Muscle of back (tissue), 11 donors: ENCODE data around the gene HSF2BP. TPM values are rescaled to one million over a fixed set of nuclear protein-coding genes. Genes with fewer than 3 reads are reported as not detected.
A peak's percentile ranks its signal among the peaks of the same experiment; 100 is the strongest.
"Not testable (repeated sequence)": the region's sequence is repeated elsewhere in the genome, so short reads cannot be mapped to it uniquely, and the experiment has no call there.

ENCODE experiments used
- DNase-seq, 3 donors: peaks; one replicate each; pipeline versions ENCODE4 v3.0.0 to v3.0.0-alpha.2; 2013
- polyA plus RNA-seq, 10 donors: library from polyadenylated mRNA; unstranded; fragments of 120-200 nt; gene quantifications; one replicate each; pipeline ENCODE4 v1.2.1, GENCODE V29; 2013; ENCODE audit not compliant: insufficient read length in 10 of 10

Gene HSF2BP
- polyA plus RNA-seq, 10 donors = 0.25 to 1.2 (median 0.84) TPM

- no peak for DNase-seq
Observed at GRCh38 chr21:43597540-43598250, 61.6 kb downstream of the HSF2BP start.

- DNase-seq = no peak
Observed at GRCh38 chr21:43597052-43597451, 62.2 kb downstream of the HSF2BP start.

GRCh38 chr21:43596616-43597015 is 62.7 kb downstream of the HSF2BP start:
- no peak for DNase-seq

- not testable (repeated sequence) for DNase-seq
Observed at GRCh38 chr21:43595769-43596168, 63.5 kb downstream of the HSF2BP start.

DNA sequence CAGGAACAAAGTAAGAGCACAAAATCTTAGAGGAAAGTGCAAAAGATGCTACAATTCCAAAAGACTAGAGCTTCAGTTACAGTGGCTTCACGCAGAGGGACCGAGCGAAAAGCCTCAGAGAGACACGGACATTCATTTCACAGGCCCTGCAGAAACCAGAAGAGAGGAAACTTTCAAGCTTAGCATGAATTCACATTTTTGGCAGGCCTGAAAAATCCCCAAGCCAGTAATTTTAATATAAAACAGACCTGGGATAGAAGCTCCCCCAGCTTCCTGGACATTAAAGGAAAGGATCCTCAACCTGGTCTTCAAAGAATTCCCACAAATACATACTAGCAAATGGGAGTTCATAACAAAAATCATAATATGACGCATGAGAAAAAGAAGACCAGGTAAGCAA is 66.2 kb downstream of the HSF2BP start:
- peak in 1 of 3 donors; percentile 57 for DNase-seq

- DNase-seq = no peak
Observed at GRCh38 chr21:43591571-43591970, 67.7 kb downstream of the HSF2BP start.

DNA sequence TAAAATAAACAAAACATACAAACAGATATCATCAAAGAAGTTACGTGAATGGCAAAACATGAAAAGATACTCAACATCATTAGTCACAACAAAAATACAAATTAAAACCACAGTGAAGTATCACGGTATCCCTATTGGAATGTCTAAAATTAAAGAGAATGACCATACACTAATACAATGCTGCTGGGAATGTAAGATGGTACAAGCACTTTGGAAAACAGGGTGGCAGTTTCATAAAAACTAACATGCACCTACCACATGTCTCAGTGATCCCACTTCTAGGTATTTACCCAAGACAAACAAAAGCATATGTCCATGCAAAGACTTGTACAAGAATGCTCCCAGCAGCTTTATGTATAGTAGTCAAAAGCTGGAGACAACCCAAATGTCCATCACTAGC is 69.1 kb downstream of the HSF2BP start:
- no peak for DNase-seq

- no peak for DNase-seq
Observed at GRCh38 chr21:43588957-43589356, 70.3 kb downstream of the HSF2BP start.

- peak; percentile 65 to 98 (median 83) for DNase-seq
Observed at GRCh38 chr21:43585924-43586413, 73.3 kb downstream of the HSF2BP start.

DNA sequence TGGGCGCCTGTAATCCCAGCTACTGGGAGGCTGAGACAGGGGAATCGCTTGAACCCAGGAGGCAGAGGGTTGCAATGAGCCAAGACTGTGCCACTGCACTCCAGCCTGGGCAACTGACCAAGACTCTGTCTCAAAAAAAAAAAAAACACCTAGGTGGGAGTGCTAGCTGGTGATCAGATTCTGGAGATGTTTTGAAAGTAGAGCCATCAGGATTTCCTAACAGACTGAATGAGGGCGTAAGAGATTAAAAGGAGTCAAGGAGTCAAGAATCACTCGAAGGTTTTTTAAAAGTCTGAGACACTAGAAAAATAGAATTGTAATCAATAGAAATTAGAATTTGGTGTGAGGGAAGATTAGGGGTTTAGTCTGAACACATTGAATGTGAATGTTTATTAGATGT is 73.8 kb downstream of the HSF2BP start:
- no peak for DNase-seq

- peak in 1 of 3 donors; percentile 67 for DNase-seq
Observed at GRCh38 chr21:43581453-43581852, 77.8 kb downstream of the HSF2BP start.

- peak in 1 of 3 donors; percentile 69 for DNase-seq
Observed at GRCh38 chr21:43578677-43579303, 80.5 kb downstream of the HSF2BP start.

DNA sequence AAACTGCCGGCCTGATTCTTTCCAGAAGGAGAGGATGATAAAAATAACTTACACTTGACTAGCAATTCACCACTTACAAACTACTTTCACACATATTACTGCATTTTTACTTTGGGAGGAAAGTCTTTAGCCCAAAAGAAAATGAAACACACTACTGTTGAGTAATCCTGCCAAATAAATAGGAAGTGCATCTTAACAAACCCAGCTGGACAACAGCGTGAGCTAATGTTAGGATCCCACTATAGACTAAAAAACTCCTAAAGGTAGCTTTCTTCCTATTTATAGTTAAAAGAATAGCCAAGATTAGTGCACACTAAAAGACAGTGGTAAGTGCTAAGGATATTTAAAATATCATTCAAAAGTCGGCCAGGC is 83.8 kb downstream of the HSF2BP start:
- DNase-seq = peak in 1 of 3 donors; percentile 55

DNA sequence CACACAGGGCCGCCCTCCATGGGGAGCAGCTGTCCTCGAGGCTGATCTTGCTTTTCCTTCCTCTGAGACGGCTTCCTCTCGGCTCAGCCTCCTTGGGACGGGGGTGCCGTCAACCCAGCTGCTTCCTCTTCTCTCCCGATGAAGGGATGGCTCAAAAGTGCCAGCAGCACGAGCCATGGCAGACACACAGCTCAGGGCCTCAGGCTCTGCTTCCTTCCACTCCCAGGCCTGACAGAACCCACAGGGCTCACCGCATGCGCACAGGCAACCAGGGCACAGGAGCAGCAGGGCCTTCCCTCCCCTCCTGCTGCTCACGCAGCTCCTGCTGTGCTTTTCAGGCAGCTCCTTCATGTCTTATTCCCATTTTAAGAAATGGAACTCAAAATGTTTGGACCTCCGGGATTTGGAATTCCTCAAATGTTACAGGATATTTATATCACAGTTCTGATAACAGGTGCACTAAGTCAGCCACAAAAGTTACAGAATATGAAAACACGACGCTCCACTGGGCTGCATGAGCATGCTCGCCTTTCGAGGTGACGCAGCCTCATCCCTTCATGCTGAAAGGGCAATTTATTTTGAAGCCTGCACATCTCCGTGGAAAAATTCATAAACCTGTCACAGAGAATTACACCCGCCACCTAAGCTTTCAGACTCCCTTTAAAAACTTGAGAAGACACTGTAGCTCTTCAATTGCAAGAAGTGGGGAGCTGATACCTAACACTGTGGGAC is 84.4 kb downstream of the HSF2BP start:
- DNase-seq = peak in 1 of 3 donors; percentile 62

- no peak for DNase-seq
Observed at GRCh38 chr21:43573921-43574320, 85.4 kb downstream of the HSF2BP start.

- DNase-seq = peak in 1 of 3 donors; percentile 45
Observed at GRCh38 chr21:43572446-43572845, 86.8 kb downstream of the HSF2BP start.

DNA sequence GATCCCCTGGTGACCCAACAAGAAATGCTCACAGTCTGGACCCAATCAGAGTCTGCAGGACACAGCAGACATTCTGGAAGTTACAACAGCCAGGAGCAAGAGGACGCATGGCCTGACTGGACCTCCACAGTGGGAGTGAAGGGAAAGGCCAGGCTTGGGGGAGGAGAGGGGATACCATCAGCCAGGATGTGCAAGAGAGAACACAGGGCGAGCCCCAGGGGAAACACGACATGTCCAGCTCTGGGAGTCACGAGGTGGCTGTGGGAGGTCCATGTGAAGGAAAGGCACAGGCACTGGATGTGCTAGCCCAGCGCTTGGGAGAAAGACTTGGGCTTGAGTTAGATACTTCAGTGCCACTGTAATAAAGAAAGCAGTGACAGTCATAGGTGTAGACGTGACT is 87.3 kb downstream of the HSF2BP start:
- no peak for DNase-seq

DNA sequence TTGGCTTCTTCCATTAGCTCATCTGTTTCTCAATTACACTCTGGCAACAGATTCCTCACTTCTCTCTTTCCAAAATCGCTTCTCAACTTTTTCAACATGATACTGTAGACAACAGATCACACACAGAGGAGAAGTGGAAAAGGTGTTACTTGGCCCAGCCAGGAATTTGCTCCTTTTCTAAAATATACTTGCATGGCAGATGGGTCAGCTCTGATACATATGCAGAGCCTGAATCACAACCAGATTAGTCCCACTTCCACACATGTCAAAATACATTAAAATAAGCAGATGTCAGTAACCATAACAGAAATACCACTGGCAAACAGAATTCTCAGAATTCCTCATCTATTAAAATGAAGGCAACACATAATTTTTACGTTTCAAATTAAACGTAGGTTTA is 89.1 kb downstream of the HSF2BP start:
- not testable (repeated sequence) for DNase-seq

- not testable (repeated sequence) for DNase-seq
Observed at GRCh38 chr21:43562451-43562850, 96.8 kb downstream of the HSF2BP start.

GRCh38 chr21:43540561-43540960 is 118.7 kb downstream of the HSF2BP start:
- DNase-seq = not testable (repeated sequence)

GRCh38 chr21:43522495-43523131 is 136.7 kb downstream of the HSF2BP start:
- DNase-seq = not testable (repeated sequence)

GRCh38 chr21:43517701-43518100 is 141.6 kb downstream of the HSF2BP start:
- not testable (repeated sequence) for DNase-seq
